ENCODE data around the gene TMA16. TPM values are rescaled to one million over a fixed set of nuclear protein-coding genes. Genes with fewer than 3 reads are reported as not detected.

The TMA16 gene
- total and polyA plus RNA-seq, 2 donors (not counting 1 experiment from before 2014, with no cell fraction given) = 21.0 to 21.5 TPM

GRCh38 chr4:163515198-163515597 is 20.7 kb downstream of the TMA16 start:
- no peak overlapping the region for H3K9ac ChIP-seq (ENCODE audit: insufficient read depth, low read length)

GRCh38 chr4:163523791-163524365 is 29.4 kb downstream of the TMA16 start:
- no peaks in the 10 kb centered on the region for H3K79me2 ChIP-seq (ENCODE audit: control insufficient read depth, insufficient read depth, low read length)
- TF ChIP-seq CTCF (conservative IDR thresholded peaks at IDR 0.05 in 1 of 2, IDR thresholded peaks at IDR 0.05 in 1 of 2; ENCODE audit: low read depth in 1 of 2, low read length in 2 of 2) = no peak
- no peak for TF ChIP-seq EZH2 (IDR thresholded peaks at IDR 0.05; ENCODE audit: low read length, missing control alignments)
- peaks cover 2% of the 10 kb centered on the region for H3K36me3 ChIP-seq (ENCODE audit: control insufficient read depth, insufficient read depth, low read length)
- no peaks in the 10 kb centered on the region for H3K9me3 ChIP-seq (ENCODE audit: control insufficient read depth, insufficient read depth, low read depth, low read length)
- H2AFZ ChIP-seq (ENCODE audit: low read length) = no peak overlapping the region
- no peaks in the 10 kb centered on the region for H4K20me1 ChIP-seq (ENCODE audit: control insufficient read depth, extremely low read depth, insufficient read depth, low read length)
- H3K4me2 ChIP-seq (ENCODE audit: extremely low read depth, insufficient read depth, low read length) = no peak overlapping the region
- H3K4me1 ChIP-seq (ENCODE audit: control insufficient read depth, extremely low read depth, insufficient read depth, low read length) = no peaks in the 10 kb centered on the region
- no peaks in the 10 kb centered on the region for H3K27me3 ChIP-seq (ENCODE audit: control insufficient read depth, insufficient read depth, low read length)
- no peak for DNase-seq (ENCODE audit: low read depth in 2 of 2)
- no peak overlapping the region for H3K4me3 ChIP-seq (replicated peaks in 1 of 4; ENCODE audit: control extremely low read depth in 1 of 4, insufficient read depth in 1 of 4, low read depth in 3 of 4, low read length in 4 of 4)
- H3K9ac ChIP-seq (ENCODE audit: insufficient read depth, low read length) = no peak overlapping the region
- H3K27ac ChIP-seq (ENCODE audit: insufficient read depth, low read length) = no peak overlapping the region

More at GRCh38 chr4:163515198-163515597, 20.7 kb downstream of the TMA16 start:
- no peaks in the 10 kb centered on the region for H4K20me1 ChIP-seq (ENCODE audit: control insufficient read depth, extremely low read depth, insufficient read depth, low read length)
- DNase-seq (ENCODE audit: low read depth in 2 of 2) = no peak
- no peaks in the 10 kb centered on the region for H3K9me3 ChIP-seq (ENCODE audit: control insufficient read depth, insufficient read depth, low read depth, low read length)
- H3K79me2 ChIP-seq (ENCODE audit: control insufficient read depth, insufficient read depth, low read length) = peaks cover 4% of the 10 kb centered on the region
- no peak overlapping the region for H2AFZ ChIP-seq (ENCODE audit: low read length)
- no peak overlapping the region for H3K4me2 ChIP-seq (ENCODE audit: extremely low read depth, insufficient read depth, low read length)
- peaks cover 2% of the 10 kb centered on the region for H3K36me3 ChIP-seq (ENCODE audit: control insufficient read depth, insufficient read depth, low read length)
- no peak overlapping the region for H3K4me3 ChIP-seq (replicated peaks in 1 of 4; ENCODE audit: control extremely low read depth in 1 of 4, insufficient read depth in 1 of 4, low read depth in 3 of 4, low read length in 4 of 4)
- H3K27ac ChIP-seq (ENCODE audit: insufficient read depth, low read length) = no peak overlapping the region
- TF ChIP-seq CTCF (conservative IDR thresholded peaks at IDR 0.05 in 1 of 2, IDR thresholded peaks at IDR 0.05 in 1 of 2; ENCODE audit: low read depth in 1 of 2, low read length in 2 of 2) (no peak), EZH2 (IDR thresholded peaks at IDR 0.05; ENCODE audit: low read length, missing control alignments) (no peak)
- H3K27me3 ChIP-seq (ENCODE audit: control insufficient read depth, insufficient read depth, low read length) = no peaks in the 10 kb centered on the region
- no peaks in the 10 kb centered on the region for H3K4me1 ChIP-seq (ENCODE audit: control insufficient read depth, extremely low read depth, insufficient read depth, low read length)

GRCh38 chr4:163525982-163526381 is 31.5 kb downstream of the TMA16 start:
- no peak for DNase-seq (ENCODE audit: low read depth in 2 of 2)
- Histone ChIP-seq H3K9ac (ENCODE audit: insufficient read depth, low read length) (no peak overlapping the region), H3K9me3 (ENCODE audit: control insufficient read depth, insufficient read depth, low read depth, low read length) (no peaks in the 10 kb centered on the region), H3K79me2 (ENCODE audit: control insufficient read depth, insufficient read depth, low read length) (no peaks in the 10 kb centered on the region), H3K27me3 (ENCODE audit: control insufficient read depth, insufficient read depth, low read length) (no peaks in the 10 kb centered on the region), H3K4me3 (replicated peaks in 1 of 4; ENCODE audit: control extremely low read depth in 1 of 4, insufficient read depth in 1 of 4, low read depth in 3 of 4, low read length in 4 of 4) (no peak overlapping the region), H3K36me3 (ENCODE audit: control insufficient read depth, insufficient read depth, low read length) (peaks cover 2% of the 10 kb centered on the region), H3K4me1 (ENCODE audit: control insufficient read depth, extremely low read depth, insufficient read depth, low read length) (no peaks in the 10 kb centered on the region), H2AFZ (ENCODE audit: low read length) (no peak overlapping the region), H4K20me1 (ENCODE audit: control insufficient read depth, extremely low read depth, insufficient read depth, low read length) (no peaks in the 10 kb centered on the region), H3K4me2 (ENCODE audit: extremely low read depth, insufficient read depth, low read length) (no peak overlapping the region), H3K27ac (ENCODE audit: insufficient read depth, low read length) (no peak overlapping the region)
- TF ChIP-seq EZH2 (IDR thresholded peaks at IDR 0.05; ENCODE audit: low read length, missing control alignments) (no peak), CTCF (conservative IDR thresholded peaks at IDR 0.05 in 1 of 2, IDR thresholded peaks at IDR 0.05 in 1 of 2; ENCODE audit: low read depth in 1 of 2, low read length in 2 of 2) (no peak)
